Esophagus squamous epithelium (tissue), 4 donors: ENCODE measurements around the gene TMEM30B.

ENCODE experiments used
- POLR2A ChIP-seq, 4 donors: fragments of 450-650 bp; IDR thresholded peaks; one replicate each; pipeline ENCODE4 v1.6.1; 2017; ENCODE audit warnings: antibody characterized with exemption in 4 of 4, mild to moderate bottlenecking in 4 of 4, moderate library complexity in 3 of 4
- TF ChIP-seq, protein P1 (sequence below), 6 experiments: fragments of 450-650 bp in 4 of 6; fragments of 200-600 bp in 2 of 6; sonication (generic) in 2 of 6; IDR thresholded peaks; one replicate each; pipeline ENCODE4 v1.5.1; 2016 to 2019; ENCODE audit warnings: antibody characterized with exemption in 6 of 6, mild to moderate bottlenecking in 4 of 6, moderate library complexity in 4 of 6

DNA sequence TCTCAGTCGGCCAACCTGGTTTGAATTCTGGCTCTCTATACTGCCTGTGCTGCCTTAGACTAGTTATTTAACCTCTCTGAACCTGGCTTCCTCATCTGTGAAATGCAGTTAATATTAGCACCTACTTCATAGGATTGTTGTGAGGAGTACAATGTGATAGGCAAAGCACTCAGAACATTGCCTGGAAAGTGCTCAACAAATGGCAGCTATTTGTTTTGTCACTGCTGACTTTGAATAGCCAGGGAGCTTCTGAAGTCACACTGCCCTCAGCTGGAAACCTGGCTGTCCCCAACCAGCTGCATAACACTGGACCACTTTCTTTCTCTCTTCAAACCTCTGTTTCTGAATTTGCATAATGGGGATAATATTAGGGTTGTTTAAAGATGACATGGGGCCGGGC lies 9.6 kb downstream of the TMEM30B start:
- TF ChIP-seq, protein P1, sequence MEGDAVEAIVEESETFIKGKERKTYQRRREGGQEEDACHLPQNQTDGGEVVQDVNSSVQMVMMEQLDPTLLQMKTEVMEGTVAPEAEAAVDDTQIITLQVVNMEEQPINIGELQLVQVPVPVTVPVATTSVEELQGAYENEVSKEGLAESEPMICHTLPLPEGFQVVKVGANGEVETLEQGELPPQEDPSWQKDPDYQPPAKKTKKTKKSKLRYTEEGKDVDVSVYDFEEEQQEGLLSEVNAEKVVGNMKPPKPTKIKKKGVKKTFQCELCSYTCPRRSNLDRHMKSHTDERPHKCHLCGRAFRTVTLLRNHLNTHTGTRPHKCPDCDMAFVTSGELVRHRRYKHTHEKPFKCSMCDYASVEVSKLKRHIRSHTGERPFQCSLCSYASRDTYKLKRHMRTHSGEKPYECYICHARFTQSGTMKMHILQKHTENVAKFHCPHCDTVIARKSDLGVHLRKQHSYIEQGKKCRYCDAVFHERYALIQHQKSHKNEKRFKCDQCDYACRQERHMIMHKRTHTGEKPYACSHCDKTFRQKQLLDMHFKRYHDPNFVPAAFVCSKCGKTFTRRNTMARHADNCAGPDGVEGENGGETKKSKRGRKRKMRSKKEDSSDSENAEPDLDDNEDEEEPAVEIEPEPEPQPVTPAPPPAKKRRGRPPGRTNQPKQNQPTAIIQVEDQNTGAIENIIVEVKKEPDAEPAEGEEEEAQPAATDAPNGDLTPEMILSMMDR (IDR thresholded peaks at IDR 0.05), result no peak
- TF ChIP-seq POLR2A (IDR thresholded peaks at IDR 0.05), result no peak
